HG03432 (cell line): Measurements from ENCODE around the gene ADCY6.

Experiments
- ATAC-seq: cut with Tn5 transposase; IDR thresholded peaks from one replicate; pipeline ENCODE4 v1.9.1; 2021; ENCODE audit warnings: mild to moderate bottlenecking, moderate library complexity; ENCODE audit not compliant: unreplicated experiment

Gene ADCY6

DNA sequence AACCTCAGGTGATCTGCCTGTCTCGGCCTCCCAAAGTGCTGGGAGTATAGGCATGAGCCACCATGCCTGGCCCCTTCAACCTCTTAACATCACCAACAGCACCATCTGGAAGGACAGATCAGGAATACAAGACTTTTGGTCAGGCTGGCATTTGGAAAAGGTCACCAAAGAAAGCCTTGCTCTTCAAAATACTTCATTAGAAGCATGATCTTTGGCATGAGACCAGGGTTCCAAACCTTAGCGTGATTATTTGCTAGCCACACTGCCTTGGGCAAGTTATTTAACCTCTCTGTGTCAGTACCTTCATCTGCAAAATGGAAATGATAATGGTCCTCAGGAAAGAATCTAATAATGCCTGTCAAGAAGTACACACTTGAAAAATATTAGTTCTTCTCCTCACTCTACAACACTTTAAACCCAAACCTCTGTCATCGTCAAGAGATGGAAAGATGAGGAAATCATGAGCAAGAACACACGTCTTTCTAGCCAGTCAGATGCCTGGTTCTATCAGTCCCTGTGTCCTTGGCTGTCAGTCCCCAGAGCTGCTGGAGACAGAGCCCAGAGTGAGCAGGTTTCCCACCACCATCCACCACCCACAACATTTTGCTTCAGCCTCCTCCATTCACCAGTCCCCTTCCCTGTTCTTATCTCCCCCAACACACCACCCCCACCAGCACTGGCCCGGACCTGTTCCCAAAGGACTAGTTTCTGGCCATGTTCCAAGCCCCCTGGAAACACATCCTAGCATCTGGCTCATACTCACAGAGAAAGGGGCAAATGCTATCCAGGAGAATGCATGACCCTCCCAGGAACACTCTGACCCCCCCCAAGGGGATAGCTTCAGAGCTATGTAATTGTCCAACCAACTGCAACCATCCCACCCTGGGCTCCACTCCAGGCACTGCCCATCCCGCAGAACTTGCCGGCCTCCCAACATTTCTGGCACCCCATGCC, 2.0 kb downstream of the ADCY6 start:
- no peak for ATAC-seq

GRCh38 chr12:48783432-48783831, 5.5 kb downstream of the ADCY6 start:
- ATAC-seq, result no peak

- ATAC-seq, result no peak
Observed at GRCh38 chr12:48782457-48783395, 6.2 kb downstream of the ADCY6 start.

DNA sequence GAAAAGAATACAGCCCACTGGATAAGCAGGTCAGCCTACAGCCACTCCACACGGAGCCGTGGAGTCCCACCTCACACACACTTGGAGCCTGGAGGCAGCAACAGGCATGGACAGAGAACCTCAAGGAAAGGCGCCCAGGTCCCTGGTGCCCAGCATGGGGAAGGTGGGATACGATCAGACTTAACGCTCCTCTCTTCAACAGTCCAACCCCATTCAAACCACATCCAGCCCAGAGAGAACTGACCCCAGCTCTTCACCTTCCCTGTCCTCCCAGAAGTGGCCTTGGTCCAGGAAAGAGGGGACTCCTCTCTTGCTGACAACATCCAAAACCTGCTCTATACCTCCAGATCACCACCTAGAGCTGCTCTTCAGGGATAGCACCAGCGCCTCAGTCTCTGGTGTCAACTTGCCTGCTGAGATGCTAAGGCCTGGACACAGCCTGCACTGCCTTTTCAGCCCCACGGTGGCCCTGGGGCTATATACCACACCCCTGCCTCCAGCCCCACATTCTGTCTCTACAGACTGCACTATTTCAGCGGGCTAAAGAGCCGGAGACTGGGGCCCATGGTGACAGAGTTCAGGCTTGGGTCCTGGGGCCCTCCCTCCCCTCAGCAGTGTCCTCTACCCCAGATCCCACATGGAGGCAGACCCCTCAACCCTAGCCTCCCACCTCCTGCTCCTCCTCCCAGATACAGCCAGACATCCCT, 7.0 kb downstream of the ADCY6 start:
- no peak for ATAC-seq

DNA sequence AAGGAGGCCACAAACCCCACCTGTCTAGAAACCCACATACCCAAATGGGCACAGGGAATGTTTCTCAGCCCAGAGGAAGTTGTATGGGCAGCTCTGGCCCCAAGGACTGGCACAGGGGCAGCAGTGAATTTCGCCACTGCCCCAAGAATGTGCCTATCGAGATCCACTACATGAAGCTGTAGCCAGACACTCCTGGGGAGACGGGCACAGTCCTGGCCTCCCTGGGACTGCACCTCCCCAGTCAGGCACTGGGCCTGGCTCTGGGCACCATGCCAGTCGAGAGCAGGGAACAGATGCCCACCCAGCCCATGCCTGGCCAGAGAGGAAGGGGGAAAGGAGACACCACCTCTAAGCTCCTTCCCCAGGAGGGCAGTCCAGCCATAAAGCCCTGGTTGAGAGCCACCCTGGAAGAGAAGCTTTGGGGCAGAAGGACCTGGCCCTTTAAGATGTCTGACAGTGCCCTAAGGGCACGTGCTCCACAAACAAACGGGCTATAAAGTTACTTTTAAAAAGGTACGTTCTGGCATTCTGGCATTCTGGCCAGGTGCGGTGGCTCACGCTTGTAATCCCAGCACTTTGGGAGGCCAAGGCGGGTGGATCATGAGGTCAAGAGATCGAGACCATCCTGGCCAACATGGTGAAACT, 8.4 kb downstream of the ADCY6 start:
- ATAC-seq, result no peak

GRCh38 chr12:48779869-48780268, 9.0 kb downstream of the ADCY6 start:
- no peak for ATAC-seq

GRCh38 chr12:48777501-48778400, 11.1 kb downstream of the ADCY6 start:
- no peak for ATAC-seq

DNA sequence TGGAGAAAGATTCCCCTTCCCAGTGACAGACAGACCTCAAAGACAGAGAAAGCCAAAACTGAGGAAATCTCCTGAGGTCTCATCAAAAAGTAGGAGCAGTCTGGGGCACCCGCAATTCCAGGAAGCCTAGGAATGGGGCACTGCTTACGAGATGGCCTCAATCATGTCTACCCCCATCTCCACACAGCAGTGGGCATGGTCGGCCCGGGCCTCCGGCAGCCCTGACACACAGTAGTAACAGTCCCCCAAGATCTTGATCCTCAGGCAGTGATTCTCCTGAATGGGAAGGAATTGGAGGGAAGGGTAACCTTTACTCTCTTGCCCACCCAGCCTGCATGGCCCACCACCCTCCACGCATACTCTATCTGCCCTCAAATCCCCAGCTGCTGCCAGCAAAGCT, 11.9 kb downstream of the ADCY6 start:
- ATAC-seq, result no peak

DNA sequence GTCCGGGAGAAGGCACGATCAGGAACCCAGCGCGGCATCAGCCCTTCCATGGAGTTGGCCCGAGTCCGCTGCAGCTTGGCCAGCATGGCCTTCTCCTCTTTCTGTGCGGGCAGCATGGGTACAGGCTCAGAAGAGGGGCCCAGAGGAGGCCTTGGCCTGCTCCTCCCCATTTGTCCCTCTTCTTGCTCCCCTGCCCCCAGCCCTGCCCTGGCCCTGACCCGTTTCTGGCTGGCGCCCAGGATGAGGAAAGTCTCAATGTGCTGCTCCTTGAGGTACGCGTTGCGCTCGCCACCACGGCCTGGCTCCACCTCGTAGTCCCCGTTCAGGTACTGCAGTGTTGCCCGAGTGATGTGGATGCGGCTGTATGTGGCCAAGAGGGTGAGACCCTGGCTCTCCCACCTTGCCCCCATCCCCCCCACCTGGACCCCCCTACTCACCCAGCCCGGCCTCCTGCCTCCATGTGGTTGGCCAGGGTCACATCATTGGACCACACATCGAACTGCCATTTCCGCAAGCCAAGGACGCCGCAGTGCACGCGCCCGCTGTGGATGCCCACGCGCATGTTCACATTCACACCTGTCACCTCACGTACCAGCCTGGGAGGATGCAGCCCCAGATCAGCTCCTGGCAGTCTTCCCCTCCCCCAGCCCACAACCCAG, 12.8 kb downstream of the ADCY6 start:
- ATAC-seq, result no peak

DNA sequence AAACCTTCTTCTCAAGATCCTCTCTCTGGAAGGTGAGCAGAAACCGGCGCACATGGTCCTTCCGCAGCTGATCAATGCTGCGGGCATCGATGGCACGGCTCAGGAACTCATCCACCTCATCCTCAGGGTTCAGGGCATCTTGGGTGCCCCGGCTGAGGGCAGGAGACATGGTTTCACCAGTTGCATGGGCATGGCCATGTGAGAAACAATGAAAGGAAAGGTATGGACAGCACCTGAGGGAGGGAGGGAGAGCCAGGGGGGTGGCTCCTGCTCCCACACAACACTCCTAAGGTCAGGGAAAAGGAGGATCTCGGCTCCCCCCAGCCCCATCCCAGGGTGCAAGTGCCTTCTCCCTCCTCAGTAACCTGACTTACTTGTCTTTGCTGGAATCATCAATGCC, 13.6 kb downstream of the ADCY6 start:
- no peak for ATAC-seq

- ATAC-seq, result no peak
Observed at GRCh38 chr12:48774516-48774915, 14.4 kb downstream of the ADCY6 start.

DNA sequence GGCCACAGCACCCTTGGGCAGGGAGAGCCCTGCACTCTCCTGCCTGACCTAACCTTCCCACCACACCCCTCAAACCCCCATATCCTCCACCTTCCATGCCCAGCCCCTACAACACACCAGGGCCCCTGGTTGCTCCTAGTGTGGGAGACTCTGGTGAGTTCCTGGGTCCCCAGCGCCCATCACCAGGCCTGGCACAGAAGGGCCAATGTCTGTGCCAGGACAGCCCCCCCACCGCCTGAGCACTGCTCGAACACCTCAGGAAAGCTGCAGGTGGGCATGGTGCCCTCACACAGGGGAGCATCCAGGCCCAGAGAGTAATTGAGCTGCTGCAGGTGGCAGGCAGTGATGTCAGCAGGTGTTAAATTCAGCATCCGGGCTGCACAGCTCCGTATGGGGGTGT, 15.2 kb downstream of the ADCY6 start:
- ATAC-seq, result no peak

DNA sequence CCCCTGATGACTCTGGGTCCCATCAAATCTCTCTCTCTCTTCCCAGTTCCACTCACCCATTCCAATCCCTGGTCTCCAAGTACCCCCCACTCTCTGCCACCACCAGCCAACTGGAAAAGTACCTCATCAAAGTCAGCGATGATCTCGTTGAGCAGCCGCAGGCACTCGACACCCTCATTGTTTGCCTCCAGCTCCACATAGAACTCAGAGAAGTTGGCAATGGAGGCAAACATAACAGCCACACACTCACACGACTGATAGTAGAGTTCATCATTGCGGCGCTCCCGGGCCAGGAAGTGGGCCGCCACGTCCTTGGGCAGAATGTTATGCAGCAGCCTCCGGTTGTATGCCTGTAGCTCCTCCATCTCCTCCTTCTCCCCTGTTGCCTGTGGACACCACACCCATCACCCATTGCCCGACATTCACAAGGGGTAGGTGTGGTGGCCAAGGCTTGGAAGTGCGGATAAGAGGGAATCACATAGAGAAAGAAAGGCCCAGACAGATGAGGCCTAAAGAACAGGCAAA, 17.2 kb downstream of the ADCY6 start:
- ATAC-seq, result no peak

DNA sequence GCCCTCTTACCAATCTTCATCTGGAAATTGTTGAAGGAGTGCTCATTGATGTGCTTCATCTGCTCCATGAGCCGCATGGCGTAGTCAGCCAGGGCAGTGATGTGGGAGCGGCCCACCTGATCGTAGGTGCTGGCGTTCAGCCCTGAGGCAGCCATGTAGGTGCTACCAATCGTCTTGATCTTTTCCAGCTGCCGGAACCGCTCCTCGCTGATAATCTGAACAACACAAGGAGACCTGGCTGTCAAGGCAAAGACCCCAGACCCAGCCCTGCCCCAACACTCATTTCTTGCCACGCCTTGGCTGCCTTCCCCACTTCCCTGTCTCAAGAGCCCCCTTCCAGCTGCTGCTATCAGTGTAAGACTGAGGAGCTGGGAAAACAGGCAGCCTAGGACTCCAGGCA, 18.1 kb downstream of the ADCY6 start:
- ATAC-seq, result no peak

DNA sequence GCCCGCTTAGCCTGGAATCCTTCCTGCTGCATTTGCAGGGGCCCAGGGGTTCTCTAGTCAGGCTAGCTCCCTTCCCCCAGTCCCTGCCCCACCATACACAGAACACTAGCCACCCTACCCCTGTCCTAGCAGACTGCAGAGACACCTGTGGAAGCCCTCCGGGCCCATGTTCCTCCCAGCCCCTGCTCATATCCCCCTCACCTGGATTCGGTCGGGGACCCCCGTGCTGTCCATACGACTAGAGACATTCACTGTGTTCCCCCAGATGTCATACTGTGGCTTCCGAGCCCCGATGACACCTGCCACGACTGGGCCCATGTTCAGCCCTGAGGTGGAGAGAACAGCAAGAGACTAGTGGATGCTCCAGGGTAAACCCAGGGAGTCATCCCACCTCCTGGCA, 20.2 kb downstream of the ADCY6 start:
- ATAC-seq, result no peak

DNA sequence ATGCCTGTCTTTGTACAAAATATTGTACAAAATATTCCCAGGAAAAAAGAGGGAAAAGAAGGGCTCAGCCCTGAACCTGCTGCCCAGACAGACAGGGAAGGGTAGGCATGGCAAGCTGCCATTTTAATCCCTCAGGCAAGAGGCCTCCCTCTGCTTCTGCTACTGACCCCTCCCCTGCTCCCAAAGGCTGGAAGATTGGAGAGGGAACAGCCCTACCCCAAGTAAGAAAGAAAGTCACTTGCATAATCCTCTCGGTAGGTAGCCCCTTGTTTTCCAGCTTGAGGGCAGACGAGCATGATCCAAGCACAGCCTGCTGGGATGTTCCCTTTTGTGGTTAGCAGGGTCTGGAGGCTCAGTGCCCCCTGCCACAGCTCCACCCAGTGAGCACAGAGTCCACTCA, 20.7 kb downstream of the ADCY6 start:
- ATAC-seq, result no peak

DNA sequence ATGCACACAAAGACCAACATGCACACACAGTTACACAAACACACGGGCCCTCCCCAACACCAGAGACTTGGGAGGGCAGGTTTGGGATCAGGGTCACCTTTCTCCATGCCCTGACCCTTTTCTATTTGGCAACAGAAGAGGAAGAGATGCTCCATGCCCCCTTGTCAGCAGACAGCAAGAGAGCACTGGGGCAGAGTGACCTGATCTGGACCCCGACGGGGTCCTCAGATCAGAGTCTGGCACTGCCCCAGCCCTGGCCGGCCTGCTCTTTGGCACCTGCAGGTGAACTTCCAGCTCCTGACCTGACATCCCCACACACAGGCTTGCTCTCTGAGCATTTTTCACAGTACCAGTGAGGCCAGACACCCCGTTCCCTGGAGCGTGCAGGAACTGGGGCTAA, 21.4 kb downstream of the ADCY6 start:
- ATAC-seq, result no peak

DNA sequence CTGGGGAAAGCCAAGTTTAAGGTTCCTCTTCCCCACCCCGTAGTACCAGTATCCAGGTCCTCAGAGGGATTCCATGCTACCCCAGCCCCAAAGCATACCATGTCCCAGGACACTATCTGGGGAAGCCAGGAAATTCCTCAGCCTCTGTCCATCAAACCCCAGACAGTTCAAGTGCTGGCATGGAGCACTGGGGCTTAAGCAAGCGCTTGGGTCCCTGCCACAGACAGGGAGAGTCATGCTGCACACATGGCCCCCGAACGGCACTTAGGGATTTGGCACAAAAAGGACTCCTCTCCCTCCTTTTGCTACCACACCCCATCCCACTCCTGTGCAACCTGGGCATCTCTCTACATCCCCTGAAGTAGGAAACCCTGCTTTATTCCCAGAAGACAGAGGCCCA, 21.8 kb downstream of the ADCY6 start:
- no peak for ATAC-seq

- no peak for ATAC-seq
Observed at GRCh38 chr12:48765753-48766162, 23.1 kb downstream of the ADCY6 start.
